TTC549 (cell line): ENCODE measurements around the gene CA5B.
"Not testable (repeated sequence)": the region's sequence is repeated elsewhere in the genome, so short reads cannot be mapped to it uniquely, and the experiment has no call there.

Experiments
- FAIRE-seq: peaks from 2 replicates; lab custom pipeline; 2012; peaks lifted over from hg19 to GRCh38; lab: Jason Lieb, UNC

The CA5B gene

DNA sequence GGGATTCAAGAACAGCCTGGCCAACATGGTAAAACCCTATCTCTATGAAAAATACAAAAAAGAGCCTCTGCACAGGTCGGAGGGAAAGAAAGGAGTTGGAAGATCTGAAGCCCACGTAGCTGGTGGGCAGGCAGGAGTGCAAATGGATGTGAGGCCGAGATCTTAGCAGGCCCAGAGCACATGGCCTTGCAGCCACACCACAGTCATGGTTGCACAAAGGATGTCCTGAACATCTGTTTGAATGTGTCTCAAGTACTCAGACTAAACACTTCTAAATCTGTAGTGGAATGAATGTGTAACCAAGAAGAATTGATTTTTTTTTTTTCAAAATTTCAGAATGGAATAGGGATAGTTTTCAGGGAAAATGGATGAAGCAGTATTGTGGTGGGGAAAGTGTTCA lies 10.8 kb downstream of the CA5B start:
- no peak for FAIRE-seq

DNA sequence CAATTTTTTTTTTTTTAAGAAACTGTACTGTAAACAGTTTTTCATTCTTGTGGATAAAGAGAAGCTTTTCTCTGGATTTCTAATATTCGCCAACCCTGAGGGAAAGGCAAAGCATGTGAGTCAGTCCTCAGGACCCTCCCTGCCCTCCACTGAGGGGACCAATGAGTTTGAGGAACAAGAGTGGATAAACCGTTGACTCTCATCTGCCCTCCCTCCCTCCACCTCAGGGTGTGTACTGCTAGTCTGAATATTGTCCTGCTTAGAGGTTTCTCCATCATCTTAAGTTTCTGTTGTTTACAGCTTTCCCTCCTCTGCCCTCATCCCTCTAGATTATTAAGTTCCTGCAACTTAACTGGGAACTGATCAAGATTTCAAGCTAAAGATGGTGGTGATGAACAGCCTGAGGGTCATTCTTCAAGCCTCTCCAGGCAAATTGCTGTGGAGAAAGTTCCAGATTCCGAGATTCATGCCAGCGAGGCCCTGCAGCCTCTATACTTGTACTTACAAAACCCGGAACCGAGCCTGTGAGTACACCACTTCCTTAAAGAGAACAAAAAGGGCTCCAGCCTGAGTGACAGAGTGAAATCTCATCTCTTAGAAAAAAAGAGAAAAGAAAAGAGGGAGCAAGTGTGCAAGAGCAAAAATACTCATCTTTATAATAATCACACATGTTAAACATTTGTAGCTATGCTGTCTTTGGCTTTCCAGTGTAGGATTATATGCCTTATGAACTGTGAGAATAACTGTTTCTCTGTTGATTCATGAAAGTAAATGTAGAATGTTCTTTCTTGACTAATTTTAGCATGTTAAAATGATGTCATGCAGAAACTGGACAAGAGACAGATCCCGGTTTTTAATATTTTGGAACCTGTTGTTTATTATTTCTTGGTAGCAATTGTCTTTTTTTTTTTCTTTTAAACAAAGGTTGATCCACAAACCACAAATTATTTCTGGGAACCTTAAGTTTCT lies 11.9 kb downstream of the CA5B start:
- no peak for FAIRE-seq

DNA sequence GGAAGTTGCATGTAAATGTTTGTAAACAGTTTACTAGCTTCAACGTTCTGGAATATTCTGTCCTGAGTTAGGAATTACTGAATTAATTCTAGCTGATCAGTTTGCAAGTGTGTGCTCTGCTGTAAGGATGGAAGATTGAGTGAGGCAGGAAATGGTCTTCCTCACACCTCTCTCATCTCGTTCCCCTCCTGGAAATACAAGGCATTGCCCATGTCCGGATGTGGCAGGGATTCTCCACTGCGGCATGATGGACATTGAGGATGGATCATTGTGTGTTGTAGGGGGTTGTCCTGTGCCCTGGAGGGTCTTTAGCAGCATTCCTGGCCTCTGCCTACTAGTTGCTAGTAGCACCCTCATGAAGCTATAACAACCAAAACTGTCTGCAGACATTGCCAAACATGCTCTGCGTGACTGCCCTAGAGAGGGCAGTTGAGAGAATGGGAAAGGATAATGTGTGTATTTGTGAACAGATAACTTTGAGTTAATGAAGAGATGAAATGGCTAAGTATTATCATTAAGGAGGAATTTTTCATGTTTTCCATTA lies 12.6 kb downstream of the CA5B start:
- FAIRE-seq = no peak

GRCh38 chrX:15751155-15751819 lies 13.2 kb downstream of the CA5B start:
- FAIRE-seq = no peak

- no peak for FAIRE-seq
These were observed 17.0 kb downstream of the CA5B start for GRCh38 chrX:15755091-15755490.

DNA sequence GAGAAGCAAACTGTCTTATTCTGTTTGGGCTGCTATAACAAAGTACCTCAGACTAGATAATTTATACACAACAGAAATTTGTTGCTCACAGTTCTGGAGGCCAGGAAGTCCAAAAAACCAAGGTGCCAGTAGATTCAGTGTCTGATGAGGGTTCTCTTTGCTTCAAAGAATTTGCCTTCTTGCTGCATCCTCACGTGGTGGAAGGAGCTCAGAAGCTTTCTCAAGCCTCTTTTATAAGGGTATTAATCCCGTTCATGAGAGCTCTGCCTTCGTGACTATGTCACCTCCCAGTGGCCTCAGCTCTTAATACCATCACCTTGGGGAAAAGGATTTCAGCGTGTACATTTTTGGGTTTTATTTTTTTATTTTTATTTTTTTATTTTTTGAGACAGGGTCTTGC lies 20.1 kb downstream of the CA5B start:
- no peak for FAIRE-seq

- not testable (repeated sequence) for FAIRE-seq
These were observed 21.8 kb downstream of the CA5B start for GRCh38 chrX:15759886-15760285.

GRCh38 chrX:15761564-15762191 lies 23.6 kb downstream of the CA5B start:
- FAIRE-seq = no peak

DNA sequence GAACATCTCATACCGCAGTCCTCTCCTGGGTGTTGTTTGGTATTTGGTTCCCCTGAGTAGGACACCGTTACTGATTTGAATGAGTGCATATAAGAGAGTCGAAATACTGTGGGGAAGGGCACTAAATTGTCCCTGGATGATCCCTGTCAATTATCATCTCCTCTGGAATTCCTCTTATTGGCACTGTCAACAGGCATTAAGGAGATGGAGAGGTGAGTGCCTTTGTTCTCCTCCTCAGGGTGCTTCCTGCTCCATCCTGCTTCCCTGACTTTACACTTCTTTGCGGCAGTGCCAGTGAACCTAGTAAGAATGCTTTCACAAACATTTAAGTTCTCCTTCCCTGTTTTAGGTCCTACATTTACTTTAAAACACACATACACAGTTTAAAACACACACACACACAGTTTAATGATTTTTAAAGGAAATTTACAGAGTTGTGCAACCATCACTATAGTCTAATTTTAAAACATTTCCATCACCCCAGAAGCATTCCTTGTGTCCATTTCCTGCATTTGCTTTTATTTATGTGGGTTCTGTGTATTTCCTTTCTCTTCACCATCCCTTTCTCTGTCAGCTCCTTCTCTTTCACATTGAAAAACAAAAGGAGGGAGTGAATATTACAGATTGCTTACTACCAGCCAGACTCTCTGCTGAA lies 31.4 kb downstream of the CA5B start:
- no peak for FAIRE-seq

DNA sequence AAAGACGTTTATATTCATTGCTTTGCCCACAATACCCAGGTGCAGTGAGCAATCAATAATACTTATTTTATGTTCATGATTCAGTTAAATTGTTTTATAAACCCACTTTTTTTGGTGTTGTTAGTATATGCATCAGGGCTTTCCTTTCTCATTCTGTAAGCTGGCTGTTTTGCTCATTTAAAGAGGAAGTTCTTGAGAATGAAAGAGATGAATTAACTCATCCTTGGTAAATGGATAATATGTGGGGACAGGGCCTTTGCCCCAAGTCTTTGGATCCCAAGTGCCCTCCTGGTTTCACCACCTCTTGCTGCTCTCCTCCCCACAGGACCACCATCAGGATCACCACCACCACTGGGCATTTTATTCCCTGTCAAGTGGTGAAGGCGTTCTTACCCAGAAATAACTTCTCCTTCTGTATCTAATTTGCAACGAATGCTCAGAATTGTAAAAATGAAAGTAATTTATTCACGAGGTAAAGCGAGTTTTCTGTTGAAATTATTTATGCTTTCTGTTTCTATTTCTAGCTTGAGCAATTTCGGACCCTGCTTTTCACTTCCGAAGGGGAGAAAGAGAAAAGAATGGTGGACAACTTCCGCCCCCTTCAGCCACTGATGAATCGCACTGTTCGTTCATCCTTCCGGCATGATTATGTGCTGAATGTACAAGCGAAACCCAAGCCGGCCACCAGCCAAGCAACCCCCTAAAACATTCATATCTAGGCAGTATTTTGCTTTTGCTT lies 44.1 kb downstream of the CA5B start:
- FAIRE-seq = no peak

DNA sequence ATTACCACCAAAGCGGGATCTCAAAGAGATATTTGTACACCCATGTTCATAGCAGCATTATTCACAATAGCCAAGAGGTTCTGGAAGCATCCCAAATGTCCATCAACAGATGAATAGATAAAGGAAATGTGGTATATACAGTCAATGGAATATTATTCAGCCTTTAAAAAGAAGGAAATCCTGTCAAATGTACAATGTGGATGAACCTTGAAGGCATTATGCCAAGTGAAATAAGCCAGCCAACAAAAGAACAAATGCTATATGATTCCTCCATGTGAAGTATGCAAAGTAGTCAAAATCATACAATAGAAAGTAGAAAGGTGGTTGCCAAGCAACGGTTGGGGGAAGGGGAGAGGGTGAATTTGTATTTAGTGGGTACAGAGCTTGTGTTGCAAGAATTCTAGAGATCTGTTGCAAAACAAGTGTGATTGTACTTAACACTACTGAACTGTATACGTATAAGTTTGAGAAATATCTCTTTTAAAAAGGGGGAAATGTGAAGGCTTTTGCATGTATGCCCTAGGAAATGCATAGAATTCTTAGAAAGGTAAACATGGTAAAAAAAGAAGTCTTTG lies 47.2 kb downstream of the CA5B start:
- FAIRE-seq = no peak

GRCh38 chrX:15786915-15787314 lies 48.8 kb downstream of the CA5B start:
- no peak for FAIRE-seq

GRCh38 chrX:15789979-15790768 lies 52.1 kb downstream of the CA5B start, which contains the start of gene ZRSR2:
ZRSR2 (plus strand) TSS chrX:15790484; CDS start chrX:15790496, 12 bp downstream.
- no peak for FAIRE-seq

DNA sequence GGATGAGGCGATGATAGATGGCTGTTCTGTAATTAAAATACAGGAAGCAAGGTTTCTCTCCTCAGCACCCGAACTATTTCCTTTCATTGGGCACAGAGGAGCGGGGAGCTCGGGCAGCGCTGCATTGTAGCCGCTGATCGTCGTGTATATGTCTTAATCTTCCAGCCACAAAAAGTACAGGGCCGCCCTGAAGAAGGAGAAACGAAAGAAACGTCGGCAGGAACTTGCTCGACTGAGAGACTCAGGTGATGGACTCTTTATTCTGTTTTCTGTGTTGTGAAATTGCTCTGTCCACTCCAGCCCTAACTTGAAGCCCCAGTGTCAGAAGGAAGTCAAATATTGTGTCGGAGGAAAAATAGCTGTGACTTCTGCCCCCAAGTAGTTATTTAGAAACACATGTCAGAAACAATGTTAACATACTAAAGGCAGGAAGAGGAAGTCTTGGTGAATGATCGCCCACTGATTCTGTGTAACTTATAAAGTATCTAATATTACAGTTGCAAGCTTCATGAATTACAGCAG lies 52.8 kb downstream of the CA5B start:
- no peak for FAIRE-seq

GRCh38 chrX:15797707-15798106 lies 59.6 kb downstream of the CA5B start:
- FAIRE-seq = no peak

GRCh38 chrX:15804563-15804962 lies 66.5 kb downstream of the CA5B start:
- no peak for FAIRE-seq

GRCh38 chrX:15808254-15808653 lies 70.2 kb downstream of the CA5B start:
- no peak for FAIRE-seq

- FAIRE-seq = no peak
These were observed 74.3 kb downstream of the CA5B start for GRCh38 chrX:15812192-15812938.

DNA sequence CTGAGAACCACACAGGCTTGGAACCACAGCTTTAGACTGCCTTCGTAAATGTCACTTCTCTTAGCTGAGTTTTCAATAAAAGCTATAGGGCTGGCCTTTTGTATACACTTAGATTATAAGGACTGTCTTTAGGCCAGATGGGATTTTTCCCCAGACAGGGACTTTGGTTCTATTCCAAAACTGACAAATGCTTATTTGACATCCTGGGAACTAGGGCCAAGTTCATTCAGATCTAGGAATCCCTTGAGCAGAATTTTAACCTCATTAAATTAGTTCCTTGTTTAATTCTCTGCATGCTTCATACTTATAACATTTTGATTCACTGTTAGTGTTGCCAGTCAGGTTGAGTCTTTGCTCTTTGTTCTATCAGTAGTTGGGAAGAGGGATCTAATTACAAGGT lies 75.3 kb downstream of the CA5B start:
- no peak for FAIRE-seq
